Transverse colon (tissue), 4 donors: ENCODE data around the gene PITX1. TPM values are rescaled to one million over a fixed set of nuclear protein-coding genes. Genes with fewer than 3 reads are reported as not detected.

Experiments used
- DNase-seq: peaks from one replicate; pipeline ENCODE4 v3.0.0-alpha.2; 2019
- H3K27ac ChIP-seq, 4 donors: fragments of 200-600 bp; sonication (generic); 2 replicates each; pipeline ENCODE4 v1.5.1; 2016 to 2018; ENCODE audit warnings: inconsistent platforms in 4 of 4
- H3K27me3 ChIP-seq: fragments of 200-600 bp; sonication (generic); 2 replicates; pipeline ENCODE4 v1.5.1; 2017; ENCODE audit warnings: inconsistent platforms
- H3K36me3 ChIP-seq, 4 donors: fragments of 200-600 bp; sonication (generic); 2 replicates each; pipeline ENCODE4 v1.5.1; 2017 to 2019; ENCODE audit warnings: inconsistent platforms in 4 of 4
- H3K4me1 ChIP-seq, 4 donors: fragments of 200-600 bp; sonication (generic); 2 replicates each; pipeline ENCODE4 v1.5.1; 2017 to 2020; ENCODE audit warnings: inconsistent platforms in 4 of 4
- H3K4me3 ChIP-seq, 4 donors: fragments of 200-600 bp; sonication (generic); 1 replicate in 1 of 4; 2 replicates in 3 of 4; pipeline versions ENCODE4 v1.5.1 to v1.6.1; 2017 to 2019; ENCODE audit warnings: inconsistent platforms in 4 of 4
- H3K9me3 ChIP-seq, 2 donors: fragments of 200-600 bp; sonication (generic); 2 replicates each; pipeline ENCODE4 v1.5.1; 2017 to 2019; ENCODE audit warnings: inconsistent platforms in 2 of 2
- CTCF ChIP-seq, 5 experiments: fragments of 200-600 bp in 3 of 5; fragments of 450-650 bp in 2 of 5; sonication (generic) in 3 of 5; IDR thresholded peaks; 1 replicate in 2 of 5; 2 replicates in 3 of 5; pipeline ENCODE4 v1.5.1; 2016 to 2017; ENCODE audit warnings: antibody characterized with exemption in 5 of 5, inconsistent platforms in 3 of 5, mild to moderate bottlenecking in 2 of 5, moderate library complexity in 1 of 5
- EP300 ChIP-seq: sonication (generic); formaldehyde crosslinking; IDR thresholded peaks from one replicate; pipeline ENCODE4 v1.6.1; 2017; ENCODE audit warnings: antibody characterized with exemption, low read depth
- POLR2A ChIP-seq: fragments of 450-650 bp; IDR thresholded peaks from one replicate; pipeline ENCODE4 v1.6.1; 2016; ENCODE audit warnings: antibody characterized with exemption, mild to moderate bottlenecking, moderate library complexity
- POLR2AphosphoS5 ChIP-seq, 3 donors: sonication (generic); formaldehyde crosslinking; IDR thresholded peaks; one replicate each; pipeline ENCODE4 v1.6.1; 2016; ENCODE audit warnings: antibody characterized with exemption in 3 of 3
- WGBS, 2 donors: methylation state at CpG; one replicate each; pipeline ENCODE4 v1.1.5; 2018; ENCODE audit warnings: low coverage in 1 of 2; 5-methylcytosine and 5-hydroxymethylcytosine counted together
- in situ Hi-C, 4 donors: fragments of 200-750 bp; cut with MboI; loops; one replicate each; pipeline versions ENCODE4 v1.15.0 to v1.15.1; 2017; ENCODE audit warnings: low sequenced_read_pairs in 3 of 4, low pct_ligation_motif_present in 1 of 4, low pct_unique_long_range_greater_than_20kb in 1 of 4
- intact Hi-C: fragments of 100-400 bp; cut with DNase I; formaldehyde crosslinking; loops from one replicate; pipeline ENCODE4 v1.15.1; 2023; ENCODE audit warnings: low total_unique reads
- total RNA-seq, 4 donors: library from RNA; depleted of rRNA; stranded (reverse); fragments of >200 nt; gene quantifications; one replicate each; pipeline ENCODE4 v1.1.0, GENCODE V29; 2016

PITX1 gene
- total RNA-seq, 4 donors from 2014 or later, result 3.7 to 13.9 (median 8.4) TPM

DNA sequence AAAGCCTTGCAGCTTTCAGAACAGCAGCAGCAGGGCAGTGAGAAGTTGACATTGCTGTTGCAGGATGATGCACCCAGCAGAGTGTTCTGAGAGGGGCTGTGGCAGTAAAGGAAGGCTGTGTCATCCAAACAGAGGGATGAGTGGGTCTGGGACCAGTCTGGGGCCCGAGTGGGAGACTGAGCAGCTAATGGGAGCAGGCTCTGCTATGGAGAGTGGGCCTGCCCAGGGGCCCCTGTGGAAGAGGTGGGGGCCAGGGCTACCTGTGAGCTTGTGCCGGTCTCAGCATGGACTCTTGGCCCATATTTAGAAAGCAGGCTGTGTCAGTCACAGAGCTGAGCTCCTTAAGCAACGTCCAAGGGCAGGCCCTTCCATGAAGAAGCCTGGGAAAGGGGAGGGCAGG is 26.0 kb upstream of the PITX1 start:
- no peak overlapping the region for H3K27ac ChIP-seq
- in situ Hi-C loops (no loop called here), intact Hi-C loops (no loop called here)
- H3K27me3 ChIP-seq, result no peaks in the 10 kb centered on the region
- H3K4me1 ChIP-seq, result peaks cover 0 to 4% (median 0%) of the 10 kb centered on the region in 4 donors
- no peaks in the 10 kb centered on the region for H3K36me3 ChIP-seq
- no peaks in the 10 kb centered on the region for H3K9me3 ChIP-seq
- H3K4me3 ChIP-seq, result no peak overlapping the region
- 68% methylated on average over 3 of the region's 3 CpGs; no CpG with 5 or more reads in 1 of the 2 donors for WGBS, 2 donors
- TF ChIP-seq POLR2AphosphoS5 (IDR thresholded peaks at IDR 0.05) (no peak), EP300 (no peak), CTCF (IDR thresholded peaks at IDR 0.05) (no peak), POLR2A (no peak)
- DNase-seq, result no peak

DNA sequence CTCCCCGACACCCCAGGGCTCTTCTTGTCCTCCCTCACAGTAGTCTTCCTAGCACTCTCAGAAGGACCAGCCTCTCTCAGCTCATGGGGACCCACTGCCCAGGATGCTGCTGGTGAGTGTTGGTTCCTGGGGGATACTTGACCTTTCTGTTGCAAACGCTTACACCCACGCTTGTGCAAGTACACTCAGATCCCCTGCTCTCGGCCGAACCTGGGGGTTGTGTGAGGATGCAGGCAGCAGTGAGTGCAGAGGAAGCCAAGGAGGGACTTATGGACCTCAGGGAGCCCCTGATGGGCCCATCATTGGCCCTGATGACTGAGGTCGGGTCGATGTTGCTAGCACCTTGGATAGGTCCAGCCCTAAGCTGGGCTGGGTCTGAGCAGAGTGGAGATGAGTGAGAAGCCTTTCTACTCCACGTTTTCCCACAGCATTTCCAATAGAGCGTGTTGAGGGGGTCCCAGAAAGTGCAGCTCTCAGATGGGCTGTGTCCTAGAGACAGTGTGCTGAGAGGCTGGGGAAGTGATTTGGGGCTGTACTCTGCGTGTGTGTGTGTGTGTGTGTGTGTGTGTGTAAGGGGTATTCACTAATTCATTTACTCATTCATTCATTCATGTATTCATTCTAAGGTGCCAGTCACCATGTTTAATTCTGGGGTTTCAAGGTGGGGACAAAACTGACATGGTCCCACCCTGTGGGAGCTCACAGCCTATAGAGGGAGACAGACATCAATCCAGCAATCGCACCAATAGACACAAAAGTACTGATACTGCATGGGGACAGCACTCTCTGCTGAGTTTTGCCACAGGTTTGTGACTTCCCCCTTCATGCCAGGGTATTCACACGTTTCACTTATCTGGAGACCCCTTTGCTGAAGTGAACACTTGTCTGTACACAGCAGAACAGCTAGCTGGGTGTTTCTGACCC is 25.2 kb upstream of the PITX1 start:
- 60 to 71% methylated on average over 1 to 12 of the region's 12 CpGs for WGBS, 2 donors
- DNase-seq, result no peak
- no peak overlapping the region for H3K27ac ChIP-seq
- peaks cover 0 to 4% (median 0%) of the 10 kb centered on the region in 4 donors for H3K4me1 ChIP-seq
- H3K9me3 ChIP-seq, result no peaks in the 10 kb centered on the region
- H3K36me3 ChIP-seq, result no peaks in the 10 kb centered on the region
- no peak overlapping the region for H3K4me3 ChIP-seq
- no peak for TF ChIP-seq EP300
- no peak for TF ChIP-seq POLR2AphosphoS5 (IDR thresholded peaks at IDR 0.05)
- no peak for TF ChIP-seq CTCF (IDR thresholded peaks at IDR 0.05)
- TF ChIP-seq POLR2A, result no peak
- in situ Hi-C loops (no loop called here), intact Hi-C loops (no loop called here)
- H3K27me3 ChIP-seq, result no peaks in the 10 kb centered on the region

DNA sequence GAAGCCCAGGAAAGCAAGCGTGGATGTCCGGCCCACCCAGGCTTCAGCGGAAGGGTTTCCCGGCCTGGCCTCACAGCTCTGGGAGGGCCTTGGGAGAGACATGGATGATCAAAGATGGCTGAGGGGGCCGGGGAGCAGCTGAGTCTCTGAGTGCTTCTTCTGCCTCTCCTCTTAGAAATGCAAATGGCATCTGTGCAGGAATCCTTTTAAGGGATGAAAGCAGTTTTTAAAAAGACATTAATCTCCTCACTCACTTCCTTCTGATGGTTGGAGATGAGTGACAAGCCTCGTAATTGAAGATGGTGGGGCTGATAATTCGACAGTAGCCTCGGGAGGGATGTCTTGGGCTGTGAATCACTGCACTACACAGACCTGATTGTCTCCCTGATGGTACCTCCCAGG is 24.3 kb upstream of the PITX1 start:
- no peaks in the 10 kb centered on the region for H3K36me3 ChIP-seq
- WGBS, 2 donors, result 85% methylated on average over 8 of the region's 8 CpGs; no CpG with 5 or more reads in 1 of the 2 donors
- H3K9me3 ChIP-seq, result no peaks in the 10 kb centered on the region
- peaks cover 7% of the 10 kb centered on the region for H3K27me3 ChIP-seq
- H3K4me1 ChIP-seq, result peaks cover 0 to 4% (median 0%) of the 10 kb centered on the region in 4 donors
- no peak for DNase-seq
- H3K27ac ChIP-seq, result no peak overlapping the region
- in situ Hi-C loops (no loop called here), intact Hi-C loops (no loop called here)
- no peak overlapping the region for H3K4me3 ChIP-seq
- TF ChIP-seq POLR2AphosphoS5 (IDR thresholded peaks at IDR 0.05) (no peak), EP300 (no peak), POLR2A (no peak), CTCF (IDR thresholded peaks at IDR 0.05) (no peak)

GRCh38 chr5:135057233-135057632 is 23.2 kb upstream of the PITX1 start:
- Histone ChIP-seq H3K27me3 (peaks cover 18% of the 10 kb centered on the region), H3K36me3 (no peaks in the 10 kb centered on the region), H3K4me3 (no peak overlapping the region), H3K9me3 (no peaks in the 10 kb centered on the region), H3K4me1 (peaks cover 0 to 4% (median 0%) of the 10 kb centered on the region in 4 donors), H3K27ac (no peak overlapping the region)
- TF ChIP-seq CTCF (IDR thresholded peaks at IDR 0.05) (no peak), EP300 (no peak), POLR2AphosphoS5 (IDR thresholded peaks at IDR 0.05) (no peak), POLR2A (no peak)
- in situ Hi-C loops (no loop called here), intact Hi-C loops (no loop called here)
- WGBS, 2 donors, result 67 to 79% methylated on average over 1 to 2 of the region's 2 CpGs
- DNase-seq, result no peak
